HG03558 (cell line): ENCODE measurements around the gene OASL.
A peak's percentile ranks its signal among the peaks of the same experiment; 100 is the strongest.

Experiments
- ATAC-seq: cut with Tn5 transposase; IDR thresholded peaks from one replicate; pipeline ENCODE4 v1.9.1; 2021; ENCODE audit warnings: moderate number of reproducible peaks; ENCODE audit not compliant: unreplicated experiment; ENCODE audit errors: extremely low read depth

The OASL gene

GRCh38 chr12:121018860-121019617 is 20.0 kb downstream of the OASL start:
- ATAC-seq = no peak

GRCh38 chr12:121017966-121018491 is 21.0 kb downstream of the OASL start:
- ATAC-seq = no peak

- peak; percentile 89 for ATAC-seq
These were observed 22.9 kb downstream of the OASL start, which contains the start of gene C12orf43 for GRCh38 chr12:121015825-121016766. Gene C12orf43 (minus strand): TSS chr12:121016487. CDS start chr12:121016474, 13 bp downstream.

GRCh38 chr12:121013715-121014114 is 25.3 kb downstream of the OASL start:
- ATAC-seq = no peak

- no peak for ATAC-seq
These were observed 27.2 kb downstream of the OASL start for GRCh38 chr12:121011820-121012219.

GRCh38 chr12:121010860-121011259 is 28.2 kb downstream of the OASL start:
- ATAC-seq = no peak

- ATAC-seq = no peak
These were observed 29.3 kb downstream of the OASL start for GRCh38 chr12:121009741-121010140.

- ATAC-seq = no peak
These were observed 30.5 kb downstream of the OASL start for GRCh38 chr12:121008347-121009098.

- no peak for ATAC-seq
These were observed 33.7 kb downstream of the OASL start for GRCh38 chr12:121005346-121005815.

GRCh38 chr12:121004253-121004815 is 34.7 kb downstream of the OASL start:
- no peak for ATAC-seq

- ATAC-seq = no peak
These were observed 35.4 kb downstream of the OASL start for GRCh38 chr12:121003650-121004049.

GRCh38 chr12:121001841-121002483 is 37.1 kb downstream of the OASL start:
- ATAC-seq = no peak

GRCh38 chr12:121001060-121001459 is 38.0 kb downstream of the OASL start:
- no peak for ATAC-seq

- no peak for ATAC-seq
These were observed 38.5 kb downstream of the OASL start for GRCh38 chr12:121000530-121000929.

- no peak for ATAC-seq
These were observed 39.6 kb downstream of the OASL start for GRCh38 chr12:120999191-121000120.

- ATAC-seq = no peak
These were observed 40.6 kb downstream of the OASL start for GRCh38 chr12:120998435-120998834.

- no peak for ATAC-seq
These were observed 41.6 kb downstream of the OASL start for GRCh38 chr12:120997448-120997847.

- no peak for ATAC-seq
These were observed 42.8 kb downstream of the OASL start for GRCh38 chr12:120996133-120996746.
